ENCODE measurements around the gene WFIKKN2.
"Not testable (repeated sequence)": the region's sequence is repeated elsewhere in the genome, so short reads cannot be mapped to it uniquely, and the experiment has no call there.

The WFIKKN2 gene

DNA sequence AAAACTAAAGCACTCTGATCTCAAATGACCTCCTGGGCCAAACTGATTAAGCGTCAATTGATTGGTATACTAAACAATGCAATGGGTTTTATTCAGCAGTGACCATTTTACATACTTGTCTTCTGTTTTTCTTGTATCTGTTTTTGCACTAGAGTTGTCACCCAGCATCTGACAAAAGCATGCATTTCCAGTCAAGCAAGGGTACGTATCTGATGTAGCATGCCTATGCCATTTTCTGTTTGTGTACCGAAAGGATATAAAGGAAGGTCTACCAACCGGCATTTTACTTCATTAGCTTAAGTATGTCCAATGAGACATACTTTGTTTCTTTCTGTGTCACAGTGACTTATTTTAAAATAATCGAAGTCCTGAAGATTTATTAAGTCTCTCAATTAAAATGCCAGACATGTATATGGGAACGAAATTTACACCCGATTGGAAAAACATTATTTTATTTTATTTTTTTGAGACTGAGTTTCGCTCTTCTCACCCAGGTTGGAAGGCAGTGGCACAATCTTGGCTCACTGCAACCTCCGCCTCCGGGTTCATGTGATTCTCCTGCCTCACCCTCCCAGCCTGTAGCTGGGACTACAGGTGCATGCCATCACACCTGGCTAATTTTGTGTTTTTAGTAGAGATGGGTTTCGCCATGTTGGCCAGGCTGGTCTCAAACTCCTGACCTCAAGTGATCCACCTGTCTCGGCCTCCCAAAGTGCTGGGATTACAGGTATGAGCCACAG is 23.3 kb downstream of the WFIKKN2 start:
- DNase-seq = no peak

DNA sequence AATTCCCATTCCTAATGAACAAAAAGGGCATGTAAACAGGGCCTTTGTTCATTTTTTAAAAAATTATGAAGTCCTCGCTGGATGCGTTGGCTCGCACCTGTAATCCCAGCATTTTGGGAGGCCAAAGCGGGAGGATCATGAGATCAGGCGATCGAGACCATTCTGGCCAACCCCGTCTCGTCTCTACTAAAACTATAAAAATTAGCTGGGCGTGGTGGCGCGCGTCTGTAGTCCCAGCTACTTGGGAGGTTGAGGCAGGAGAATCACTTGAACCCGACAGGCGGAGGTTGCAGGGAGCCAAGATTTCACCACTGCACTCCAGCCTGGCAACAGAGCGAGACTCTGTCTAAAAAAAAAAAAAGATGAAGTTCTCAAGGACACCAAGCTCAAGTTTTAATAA is 24.3 kb downstream of the WFIKKN2 start:
- DNase-seq = not testable (repeated sequence)

DNA sequence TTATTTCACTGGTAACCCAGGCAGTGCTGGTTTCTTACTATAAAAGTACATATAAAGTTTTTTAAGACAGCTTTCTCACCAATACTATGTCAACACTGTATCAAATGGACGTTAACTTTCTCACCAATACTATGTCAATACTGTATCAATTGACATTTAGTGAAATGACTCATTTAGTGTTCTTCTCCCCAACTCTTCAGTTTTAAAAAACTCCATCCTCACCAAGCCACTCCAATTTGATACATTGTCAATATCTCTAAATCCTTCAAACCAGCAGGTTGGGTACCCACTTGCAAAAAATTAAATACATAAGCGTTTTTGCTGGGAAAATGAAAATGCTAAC is 25.9 kb downstream of the WFIKKN2 start:
- no peak for DNase-seq

DNA sequence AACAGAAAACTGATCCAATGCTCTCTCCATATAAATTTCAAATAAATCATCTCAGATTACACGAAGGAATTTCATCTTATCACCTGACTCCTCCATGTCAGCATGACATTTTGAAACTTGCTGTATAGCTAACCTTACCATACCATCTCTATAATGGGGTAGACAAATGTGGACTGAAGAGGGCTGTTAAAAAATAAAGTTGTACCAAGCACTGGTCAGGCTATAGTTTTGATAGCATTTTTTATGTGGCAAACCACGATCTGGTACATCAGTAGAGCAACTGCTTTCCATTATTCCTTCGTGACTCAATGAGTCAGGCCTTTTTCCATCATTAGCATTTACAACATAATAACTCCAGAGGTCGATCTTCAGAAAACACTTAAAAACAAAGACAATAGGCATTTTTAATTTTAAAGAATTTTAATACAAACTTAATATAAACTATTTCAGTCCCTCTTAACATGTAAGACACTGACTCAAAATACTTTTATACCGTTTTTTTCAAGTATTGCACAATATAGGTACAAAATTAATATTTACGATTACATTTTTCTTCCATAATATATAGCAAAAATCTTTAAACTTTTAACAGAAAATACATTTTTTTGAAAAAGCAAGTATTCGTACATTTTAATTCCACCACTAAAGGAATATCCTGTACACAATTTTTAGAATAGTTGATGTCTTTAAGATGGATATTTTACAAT is 26.6 kb downstream of the WFIKKN2 start:
- no peak for DNase-seq

- DNase-seq = no peak
These were observed 27.9 kb downstream of the WFIKKN2 start for GRCh38 chr17:50863221-50863843.

DNA sequence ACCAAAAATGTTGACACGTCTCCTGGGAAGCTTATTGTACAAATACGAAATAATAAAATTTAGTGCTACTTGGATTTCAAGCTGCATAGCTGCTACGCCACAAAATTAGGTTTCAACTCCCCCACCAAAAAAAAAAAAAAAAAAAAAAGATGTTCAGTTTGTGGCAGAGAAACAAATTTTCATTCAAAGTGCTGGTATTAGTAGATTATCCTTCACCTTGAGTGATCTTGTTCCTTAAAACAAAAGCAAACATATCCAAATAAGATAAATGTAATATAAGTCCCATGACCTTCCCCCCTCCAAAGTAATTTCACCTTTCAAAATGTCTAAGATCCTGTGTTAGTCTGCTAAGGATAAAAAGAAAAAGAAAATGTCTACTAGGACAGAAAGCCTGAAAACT is 28.5 kb downstream of the WFIKKN2 start:
- no peak for DNase-seq

- no peak for DNase-seq
These were observed 29.3 kb downstream of the WFIKKN2 start for GRCh38 chr17:50864747-50865059.

GRCh38 chr17:50865060-50865867 is 29.9 kb downstream of the WFIKKN2 start:
- DNase-seq = peak; percentile 21

DNA sequence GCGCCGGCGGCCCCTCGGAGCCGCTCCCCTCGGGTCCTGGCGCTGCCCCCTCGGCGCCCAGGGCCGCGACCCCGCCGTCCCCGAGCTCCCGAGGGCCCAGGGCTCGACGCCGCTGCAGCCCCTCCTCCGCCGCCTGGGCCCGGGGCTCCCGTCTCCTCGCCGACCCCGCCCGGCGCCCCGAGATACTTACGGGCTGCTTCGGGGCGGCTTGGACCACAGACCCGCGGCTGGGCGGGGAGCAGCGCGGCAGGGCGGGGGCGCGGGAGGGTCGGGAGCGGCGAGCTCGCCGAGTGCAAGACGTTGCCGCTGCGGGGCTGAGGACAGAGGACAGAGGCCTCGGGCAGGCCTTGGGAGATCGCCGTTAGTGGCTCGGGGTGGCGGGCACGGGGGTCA is 30.5 kb downstream of the WFIKKN2 start:
- DNase-seq = no peak

DNA sequence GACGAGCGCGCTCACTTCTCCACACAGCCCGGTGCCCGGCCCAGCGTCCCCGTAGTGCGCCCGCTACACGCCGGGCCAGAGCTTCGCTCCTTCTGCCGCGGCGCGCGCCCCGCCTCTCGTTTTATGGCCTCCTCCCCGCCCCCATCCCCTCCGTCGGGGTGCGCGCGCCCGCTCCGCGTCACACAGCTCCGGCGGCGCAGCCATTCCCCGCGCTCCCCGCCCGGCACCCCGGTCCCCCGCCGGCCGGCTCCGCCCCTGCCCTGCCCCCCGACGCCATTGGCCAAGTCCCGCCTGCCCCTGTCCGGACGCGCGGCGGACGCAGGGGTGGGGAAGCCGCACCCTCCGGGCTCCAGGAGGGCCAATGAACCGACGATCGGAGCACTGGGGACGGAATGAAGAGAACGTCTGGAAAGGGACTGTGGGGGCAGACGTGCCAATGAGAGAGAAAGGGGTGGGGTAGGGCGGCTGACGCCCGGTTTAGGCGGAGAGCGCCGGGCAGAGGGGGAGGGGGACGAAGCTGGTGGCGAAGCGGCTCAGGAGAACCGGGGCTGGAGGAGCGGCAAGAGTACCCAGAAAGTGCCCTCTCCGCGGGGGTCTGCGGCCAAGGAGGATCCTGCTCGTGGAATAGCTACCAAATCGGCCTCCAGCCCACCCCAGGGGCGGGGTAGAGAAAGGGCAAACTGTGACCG is 31.0 kb downstream of the WFIKKN2 start, which contains the start of gene TOB1:
TSS of gene TOB1 (minus strand) at position 94 of the 689 bp plus-strand sequence. CDS start 2,337 bp downstream, outside the sequence.
- DNase-seq = peak; percentile 95

DNA sequence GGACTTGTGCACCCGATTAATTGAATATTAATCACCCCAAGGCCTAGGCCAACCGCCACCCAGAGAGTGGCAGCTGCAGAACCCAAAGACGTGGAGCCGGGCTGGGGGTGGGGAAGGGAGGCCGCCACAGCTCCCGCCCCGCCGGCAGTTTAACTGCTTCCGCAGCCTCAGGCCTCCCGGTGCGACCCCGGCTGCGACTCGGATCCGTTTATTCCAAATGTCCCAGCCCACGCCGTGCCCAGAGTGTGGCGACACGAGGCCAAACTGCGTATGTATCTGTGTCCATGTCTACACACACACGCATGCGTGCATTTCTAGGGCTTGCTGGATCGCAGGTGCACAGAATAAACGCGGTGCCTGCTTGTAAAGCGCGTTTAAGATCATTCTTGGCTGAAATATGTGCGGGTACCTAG is 31.6 kb downstream of the WFIKKN2 start:
- peak; percentile 62 for DNase-seq

DNA sequence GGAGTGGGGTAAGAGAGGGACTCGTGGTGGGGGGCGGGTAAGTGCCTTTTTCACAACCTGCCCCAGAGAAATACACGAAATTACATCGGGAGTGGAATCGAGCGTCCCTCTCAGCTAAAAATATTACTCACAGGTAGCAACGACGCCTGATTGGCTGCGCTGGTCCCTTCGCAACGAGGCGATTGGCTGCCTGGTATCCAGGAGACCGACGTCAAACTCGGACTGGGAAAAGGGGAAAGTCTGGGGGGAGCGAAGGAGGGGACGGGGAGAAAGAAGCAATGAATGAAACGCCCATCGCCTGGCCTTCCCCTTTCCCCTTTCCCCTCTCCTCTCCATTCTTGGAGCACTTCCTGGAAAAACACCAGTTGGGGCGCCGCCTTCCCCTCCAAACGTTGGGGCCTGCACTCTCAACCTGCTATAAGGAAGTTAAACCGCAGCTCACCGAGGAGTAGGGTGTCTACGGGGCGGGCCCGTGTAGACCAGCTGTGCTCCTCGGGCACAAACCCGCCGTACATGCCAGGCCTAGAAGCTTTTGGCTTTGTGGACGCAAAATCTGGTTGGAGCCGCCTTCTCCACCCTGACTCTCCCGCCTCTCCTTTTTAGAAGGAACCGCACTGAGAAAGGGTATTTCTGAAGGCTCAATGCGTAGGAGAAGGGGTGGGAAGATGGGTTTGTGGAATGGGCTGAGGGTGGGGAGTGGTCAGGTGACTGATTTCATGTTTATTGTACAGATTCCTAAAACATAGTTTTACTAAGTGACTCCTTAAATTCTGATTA is 32.2 kb downstream of the WFIKKN2 start:
- peak; percentile 94 for DNase-seq

DNA sequence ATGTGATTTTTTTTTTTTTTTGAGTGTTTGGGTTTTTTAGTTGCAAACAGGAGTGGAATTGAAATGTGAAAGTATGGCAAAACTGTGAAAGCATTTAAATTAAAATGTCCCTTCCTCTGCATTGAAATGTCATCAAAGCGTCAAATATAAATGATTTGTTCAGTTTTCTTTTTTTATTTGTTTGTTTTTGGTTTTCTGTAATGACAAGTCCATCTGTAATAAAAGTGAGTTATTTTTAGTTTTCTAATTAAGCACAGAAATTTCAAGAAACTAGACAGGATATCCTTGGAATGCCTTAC is 32.7 kb downstream of the WFIKKN2 start:
- DNase-seq = no peak

- no peak for DNase-seq
These were observed 33.2 kb downstream of the WFIKKN2 start for GRCh38 chr17:50868602-50869001.

DNA sequence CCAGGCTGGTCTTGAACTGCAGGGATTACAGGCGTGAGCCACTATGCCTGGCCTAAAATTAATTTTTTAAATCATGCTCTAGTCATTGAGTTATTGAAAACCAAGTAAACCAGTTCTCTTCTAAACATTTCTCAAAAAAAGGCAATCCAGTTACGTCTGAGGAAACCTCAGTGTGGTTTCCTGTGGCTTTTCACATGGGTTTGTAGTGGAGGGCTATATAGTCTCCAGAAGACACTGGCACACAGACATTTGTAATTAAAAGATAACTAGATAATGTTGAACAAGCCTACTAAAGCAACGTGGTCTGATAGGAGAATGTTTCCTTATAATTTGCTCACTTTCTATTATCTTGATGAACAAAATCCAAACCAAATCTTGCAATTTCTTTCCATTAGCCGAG is 36.0 kb downstream of the WFIKKN2 start:
- no peak for DNase-seq

DNA sequence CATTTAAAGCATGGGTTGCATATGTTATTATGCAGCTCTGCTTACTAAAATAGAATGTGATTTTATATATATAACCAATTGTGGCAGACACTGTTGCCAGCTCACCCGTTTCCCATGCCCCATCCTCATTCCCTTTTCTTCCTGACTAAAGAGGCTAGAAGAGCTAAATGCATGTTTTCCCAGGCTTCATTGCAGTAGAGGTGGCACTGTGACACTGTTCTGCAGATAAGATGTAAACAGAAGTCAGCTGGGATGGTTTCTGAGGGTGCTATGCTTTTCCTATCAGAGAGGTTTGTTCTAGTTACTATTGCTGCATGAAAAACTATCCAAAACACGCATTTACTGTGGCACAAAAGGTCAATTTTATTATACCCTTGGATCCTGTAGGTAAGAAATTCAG is 36.5 kb downstream of the WFIKKN2 start:
- no peak for DNase-seq

DNA sequence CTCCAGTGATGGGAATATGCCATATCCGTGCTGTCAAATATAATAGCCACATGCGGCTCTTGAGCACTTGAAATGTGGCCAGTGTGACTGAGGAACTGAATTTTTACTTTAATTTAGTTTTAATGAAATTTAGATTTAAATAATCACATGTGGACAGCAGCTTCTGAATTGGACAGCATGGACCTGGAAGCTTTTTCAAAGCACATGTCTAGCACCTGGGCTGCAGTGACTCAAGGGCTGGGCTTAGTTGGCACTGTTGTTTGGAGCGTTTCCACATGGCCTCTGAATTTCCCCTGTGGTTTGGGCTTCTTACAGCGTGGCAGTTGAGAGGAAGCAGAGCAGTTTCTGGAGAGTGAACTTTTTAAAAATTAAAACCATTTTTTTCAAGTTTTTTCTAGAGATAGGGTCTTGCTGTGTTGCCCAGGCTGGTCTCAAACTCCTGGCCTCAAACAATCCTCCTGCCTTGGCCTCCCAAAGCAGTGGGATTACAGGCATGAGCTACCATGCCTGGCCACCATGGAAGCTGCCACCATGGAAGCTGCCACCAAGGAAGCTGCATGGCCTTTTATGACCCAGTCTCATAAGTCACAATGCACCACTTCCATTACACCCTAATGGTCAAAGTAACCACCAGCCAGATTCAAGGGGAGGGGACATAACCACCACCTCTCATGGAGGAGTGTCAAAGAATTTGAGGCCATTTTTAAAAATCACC is 37.5 kb downstream of the WFIKKN2 start:
- DNase-seq = no peak

GRCh38 chr17:50875074-50875473 is 39.7 kb downstream of the WFIKKN2 start:
- no peak for DNase-seq

DNA sequence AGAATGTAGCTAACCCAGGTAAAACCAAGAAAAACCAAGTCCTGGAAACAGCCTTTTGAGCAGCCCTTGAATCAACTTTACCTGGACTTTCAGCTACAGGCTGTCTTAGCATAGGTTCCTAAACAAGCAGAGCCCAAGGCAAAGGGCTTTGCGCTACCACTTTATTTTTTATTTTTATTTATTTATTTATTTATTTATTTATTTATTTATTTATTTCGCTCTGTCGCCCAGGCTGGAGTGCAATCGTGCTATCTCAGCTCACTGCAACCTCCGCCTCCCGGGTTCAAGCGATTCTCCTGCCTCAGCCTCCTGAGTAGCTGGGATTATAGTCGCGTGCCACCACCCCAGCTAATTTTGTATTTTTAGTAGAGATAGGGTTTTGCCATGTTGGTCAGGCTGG is 41.7 kb downstream of the WFIKKN2 start:
- DNase-seq = not testable (repeated sequence)

DNA sequence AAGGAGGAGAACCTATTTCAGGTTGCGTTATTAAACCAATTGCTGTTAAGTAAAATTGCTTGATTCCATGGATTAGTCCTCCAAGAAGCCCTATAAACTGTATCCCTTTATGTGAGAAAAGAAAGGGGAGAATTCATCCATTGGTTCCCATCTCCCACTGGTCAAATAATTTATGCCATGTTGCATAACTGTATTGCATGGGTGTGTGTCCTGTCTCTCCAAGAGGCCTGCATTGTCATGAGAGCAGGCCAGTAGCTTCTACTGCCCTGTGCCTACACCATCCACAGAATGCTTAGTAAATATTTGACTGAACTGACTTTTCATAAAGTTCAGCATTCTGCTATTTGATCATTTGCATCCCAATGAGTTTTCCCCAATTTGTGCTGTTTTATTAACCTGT is 42.5 kb downstream of the WFIKKN2 start:
- no peak for DNase-seq

GRCh38 chr17:50879086-50879485 is 43.7 kb downstream of the WFIKKN2 start:
- no peak for DNase-seq

GRCh38 chr17:50881182-50881581 is 45.8 kb downstream of the WFIKKN2 start:
- no peak for DNase-seq
